ENCODE measurements around the gene AMZ1.

The AMZ1 gene

DNA sequence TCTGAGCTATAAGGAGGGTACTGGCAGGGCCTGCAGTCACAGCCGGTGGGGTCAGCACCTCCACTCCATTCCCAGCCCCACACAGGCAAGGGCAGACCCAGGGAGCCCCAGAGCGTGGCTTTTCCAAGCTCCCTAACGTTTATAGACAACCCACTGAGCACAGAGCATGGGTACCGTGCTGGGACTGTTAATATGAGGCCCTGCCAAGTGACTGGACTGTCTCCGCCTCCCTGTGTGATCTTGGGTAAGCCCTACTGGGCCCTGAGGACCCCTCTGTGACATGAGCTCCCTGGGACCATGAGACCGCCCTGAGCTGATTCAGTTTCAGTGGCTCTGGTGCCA, 43.8 kb upstream of the AMZ1 start:
- Histone ChIP-seq H3K4me1 (ENCODE audit: control insufficient read depth, insufficient read depth, low read length) (peaks cover 29% of the 10 kb centered on the region), H3K4me3 (ENCODE audit: low read length) (no peak overlapping the region), H3K9me3 (ENCODE audit: control insufficient read depth, insufficient read depth, low read length) (no peaks in the 10 kb centered on the region), H3K36me3 (ENCODE audit: control insufficient read depth, insufficient read depth, low read length) (peaks cover 21% of the 10 kb centered on the region), H3K27me3 (ENCODE audit: control insufficient read depth, insufficient read depth, low read length) (no peaks in the 10 kb centered on the region), H3K27ac (ENCODE audit: low read length) (no peak overlapping the region)
- no CpG with 5 or more reads among the region's 6 CpGs for WGBS (ENCODE audit: insufficient coverage, insufficient read length)
- no peak for DNase-seq (ENCODE audit: low read depth, low spot score)

DNA sequence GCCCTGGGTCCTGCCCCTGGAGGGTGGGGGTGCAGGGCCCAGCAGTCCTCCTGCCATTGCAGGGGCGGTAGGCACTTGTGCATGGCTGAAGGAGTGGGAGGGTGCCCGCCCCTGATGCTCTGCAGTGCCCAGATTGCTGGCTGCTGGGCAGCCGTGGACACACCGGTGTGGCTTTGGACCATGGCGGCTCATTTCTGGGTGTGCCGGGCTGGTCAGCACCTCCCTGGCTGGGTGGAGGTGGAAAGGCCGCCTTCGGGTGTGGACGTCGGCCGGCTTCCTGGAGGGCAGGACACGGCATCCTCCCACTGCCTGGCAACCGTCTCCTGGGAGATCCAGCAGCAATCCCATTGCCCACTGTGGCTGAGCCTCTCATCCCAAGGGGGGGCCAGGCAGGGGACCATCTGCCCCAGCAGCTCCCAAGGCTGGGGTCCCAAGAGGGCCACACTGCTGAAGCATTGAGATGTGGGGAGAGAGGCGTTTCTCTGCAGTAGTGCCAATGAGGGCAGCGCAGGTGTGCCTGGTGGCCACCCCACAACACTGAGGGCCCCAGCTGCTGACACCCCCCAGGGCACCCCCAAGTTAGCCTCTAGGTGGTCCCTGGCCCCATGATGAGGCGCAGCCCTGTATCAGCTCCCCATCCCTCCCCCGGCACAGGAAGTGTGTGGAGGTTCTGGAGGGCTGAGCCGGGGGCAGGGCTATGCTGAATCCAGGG, 43.3 kb upstream of the AMZ1 start:
- H3K4me3 ChIP-seq (ENCODE audit: low read length) = no peak overlapping the region
- peaks cover 24% of the 10 kb centered on the region for H3K36me3 ChIP-seq (ENCODE audit: control insufficient read depth, insufficient read depth, low read length)
- peaks cover 29% of the 10 kb centered on the region for H3K4me1 ChIP-seq (ENCODE audit: control insufficient read depth, insufficient read depth, low read length)
- H3K9me3 ChIP-seq (ENCODE audit: control insufficient read depth, insufficient read depth, low read length) = no peaks in the 10 kb centered on the region
- DNase-seq (ENCODE audit: low read depth, low spot score) = no peak
- no CpG with 5 or more reads among the region's 18 CpGs for WGBS (ENCODE audit: insufficient coverage, insufficient read length)
- H3K27me3 ChIP-seq (ENCODE audit: control insufficient read depth, insufficient read depth, low read length) = no peaks in the 10 kb centered on the region
- H3K27ac ChIP-seq (ENCODE audit: low read length) = no peak overlapping the region

DNA sequence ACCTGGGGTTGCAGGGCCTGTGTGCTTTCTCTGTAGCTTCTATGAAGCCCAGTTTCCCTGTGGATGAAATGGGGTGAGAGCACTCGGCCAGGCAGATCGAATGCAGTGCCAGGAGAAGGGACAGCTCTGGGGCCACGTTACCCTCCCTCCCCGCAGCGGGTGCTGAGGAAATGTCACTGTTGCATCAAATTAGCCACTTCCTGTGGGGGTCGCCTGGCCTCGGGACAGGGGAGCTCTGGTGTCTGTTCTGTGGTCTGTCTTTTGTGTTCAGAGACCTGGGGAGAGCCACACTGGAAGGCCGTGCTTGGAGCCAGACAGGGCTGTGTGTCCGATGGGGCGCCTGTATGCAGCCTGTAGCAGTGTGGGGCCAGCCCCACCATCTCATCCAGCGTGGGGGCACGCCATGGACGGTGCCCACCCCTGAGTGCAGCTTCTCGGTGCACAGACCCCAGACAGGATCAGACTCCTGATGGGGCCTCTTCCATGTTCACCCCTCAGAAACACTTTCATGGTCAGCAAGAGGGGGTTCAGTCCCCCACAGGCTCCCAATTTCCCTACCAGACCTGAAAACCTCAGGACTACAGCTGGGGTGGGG, 42.6 kb upstream of the AMZ1 start:
- Histone ChIP-seq H3K9me3 (ENCODE audit: control insufficient read depth, insufficient read depth, low read length) (no peaks in the 10 kb centered on the region), H3K4me3 (ENCODE audit: low read length) (no peak overlapping the region), H3K4me1 (ENCODE audit: control insufficient read depth, insufficient read depth, low read length) (peaks cover 27% of the 10 kb centered on the region), H3K27ac (ENCODE audit: low read length) (no peak overlapping the region), H3K27me3 (ENCODE audit: control insufficient read depth, insufficient read depth, low read length) (no peaks in the 10 kb centered on the region), H3K36me3 (ENCODE audit: control insufficient read depth, insufficient read depth, low read length) (peaks cover 24% of the 10 kb centered on the region)
- no peak for DNase-seq (ENCODE audit: low read depth, low spot score)
- no CpG with 5 or more reads among the region's 14 CpGs for WGBS (ENCODE audit: insufficient coverage, insufficient read length)

GRCh38 chr7:2646336-2646679, 41.7 kb upstream of the AMZ1 start:
- DNase-seq (ENCODE audit: low read depth, low spot score) = no peak
- H3K9me3 ChIP-seq (ENCODE audit: control insufficient read depth, insufficient read depth, low read length) = no peaks in the 10 kb centered on the region
- H3K27ac ChIP-seq (ENCODE audit: low read length) = no peak overlapping the region
- H3K4me1 ChIP-seq (ENCODE audit: control insufficient read depth, insufficient read depth, low read length) = peaks cover 22% of the 10 kb centered on the region
- no peaks in the 10 kb centered on the region for H3K27me3 ChIP-seq (ENCODE audit: control insufficient read depth, insufficient read depth, low read length)
- peaks cover 24% of the 10 kb centered on the region for H3K36me3 ChIP-seq (ENCODE audit: control insufficient read depth, insufficient read depth, low read length)
- H3K4me3 ChIP-seq (ENCODE audit: low read length) = no peak overlapping the region
- no CpG with 5 or more reads among the region's 10 CpGs for WGBS (ENCODE audit: insufficient coverage, insufficient read length)

- peaks cover 28% of the 10 kb centered on the region for H3K36me3 ChIP-seq (ENCODE audit: control insufficient read depth, insufficient read depth, low read length)
- H3K4me3 ChIP-seq (ENCODE audit: low read length) = no peak overlapping the region
- no CpG with 5 or more reads among the region's 73 CpGs for WGBS (ENCODE audit: insufficient coverage, insufficient read length)
- no peak for DNase-seq (ENCODE audit: low read depth, low spot score)
- no peaks in the 10 kb centered on the region for H3K27me3 ChIP-seq (ENCODE audit: control insufficient read depth, insufficient read depth, low read length)
- peaks cover 19% of the 10 kb centered on the region for H3K4me1 ChIP-seq (ENCODE audit: control insufficient read depth, insufficient read depth, low read length)
- no peak overlapping the region for H3K27ac ChIP-seq (ENCODE audit: low read length)
- no peaks in the 10 kb centered on the region for H3K9me3 ChIP-seq (ENCODE audit: control insufficient read depth, insufficient read depth, low read length)
These were observed 41.1 kb upstream of the AMZ1 start for GRCh38 chr7:2646680-2647571.

DNA sequence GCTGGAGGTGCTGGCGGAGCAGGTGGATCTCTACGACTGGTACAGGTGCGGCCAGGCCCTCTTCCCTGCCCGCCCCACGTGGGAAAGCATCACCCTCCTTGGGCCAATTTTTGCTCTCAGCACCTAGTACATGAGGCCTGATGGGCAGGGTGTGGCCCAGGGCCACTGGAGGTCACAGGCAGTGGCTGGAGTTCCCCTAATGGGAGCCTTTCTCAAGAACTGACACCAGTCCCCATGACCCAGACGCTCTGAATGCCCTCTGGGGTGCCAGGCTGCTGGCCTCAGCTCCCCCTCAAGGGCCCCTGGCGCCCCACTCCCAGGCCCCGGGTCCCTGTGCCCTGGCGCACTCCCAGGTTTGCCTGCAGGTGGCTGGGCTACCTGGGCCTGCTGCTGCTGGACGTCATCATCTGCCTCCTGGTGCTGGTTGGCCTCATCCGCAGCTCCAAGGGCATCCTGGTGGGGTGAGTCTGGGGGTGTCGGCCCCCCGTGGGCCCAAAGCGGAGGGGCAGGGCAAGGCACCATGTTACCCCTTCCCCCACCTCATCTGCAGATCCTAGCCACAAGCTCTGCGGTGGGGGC, 40.3 kb upstream of the AMZ1 start:
- Histone ChIP-seq H3K9me3 (ENCODE audit: control insufficient read depth, insufficient read depth, low read length) (no peaks in the 10 kb centered on the region), H3K4me1 (ENCODE audit: control insufficient read depth, insufficient read depth, low read length) (peaks cover 19% of the 10 kb centered on the region), H3K27me3 (ENCODE audit: control insufficient read depth, insufficient read depth, low read length) (no peaks in the 10 kb centered on the region), H3K36me3 (ENCODE audit: control insufficient read depth, insufficient read depth, low read length) (peaks cover 29% of the 10 kb centered on the region), H3K27ac (ENCODE audit: low read length) (no peak overlapping the region), H3K4me3 (ENCODE audit: low read length) (no peak overlapping the region)
- WGBS (ENCODE audit: insufficient coverage, insufficient read length) = no CpG with 5 or more reads among the region's 15 CpGs
- DNase-seq (ENCODE audit: low read depth, low spot score) = no peak

GRCh38 chr7:2649139-2649838, 38.7 kb upstream of the AMZ1 start:
- no peak overlapping the region for H3K4me3 ChIP-seq (ENCODE audit: low read length)
- H3K9me3 ChIP-seq (ENCODE audit: control insufficient read depth, insufficient read depth, low read length) = no peaks in the 10 kb centered on the region
- WGBS (ENCODE audit: insufficient coverage, insufficient read length) = no CpG with 5 or more reads among the region's 18 CpGs
- peaks cover 25% of the 10 kb centered on the region for H3K36me3 ChIP-seq (ENCODE audit: control insufficient read depth, insufficient read depth, low read length)
- no peaks in the 10 kb centered on the region for H3K27me3 ChIP-seq (ENCODE audit: control insufficient read depth, insufficient read depth, low read length)
- peaks cover 10% of the 10 kb centered on the region for H3K4me1 ChIP-seq (ENCODE audit: control insufficient read depth, insufficient read depth, low read length)
- no peak for DNase-seq (ENCODE audit: low read depth, low spot score)
- no peak overlapping the region for H3K27ac ChIP-seq (ENCODE audit: low read length)

DNA sequence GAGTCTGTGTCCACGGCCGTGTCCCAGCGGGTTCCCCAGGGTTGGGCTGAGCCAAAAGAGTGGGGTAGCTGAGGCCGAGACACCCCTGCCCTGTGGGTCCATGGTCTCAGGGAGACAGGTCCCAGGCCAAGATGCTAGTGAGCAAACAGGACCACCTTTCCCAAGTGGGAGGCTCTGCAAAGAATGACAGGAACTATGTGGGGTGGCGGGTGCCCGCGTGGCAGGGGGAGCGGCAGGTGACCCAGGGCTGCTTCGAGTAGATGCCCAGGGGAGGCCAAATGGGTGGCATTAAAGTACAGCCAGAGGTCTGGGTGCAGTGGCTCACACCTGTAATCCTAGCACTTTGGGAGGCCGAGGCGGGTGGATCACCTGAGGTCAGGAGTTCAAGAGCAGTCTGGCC, 38.0 kb upstream of the AMZ1 start:
- no peak overlapping the region for H3K27ac ChIP-seq (ENCODE audit: low read length)
- no peak for DNase-seq (ENCODE audit: low read depth, low spot score)
- peaks cover 6% of the 10 kb centered on the region for H3K4me1 ChIP-seq (ENCODE audit: control insufficient read depth, insufficient read depth, low read length)
- H3K4me3 ChIP-seq (ENCODE audit: low read length) = no peak overlapping the region
- H3K9me3 ChIP-seq (ENCODE audit: control insufficient read depth, insufficient read depth, low read length) = no peaks in the 10 kb centered on the region
- WGBS (ENCODE audit: insufficient coverage, insufficient read length) = no CpG with 5 or more reads among the region's 11 CpGs
- peaks cover 25% of the 10 kb centered on the region for H3K36me3 ChIP-seq (ENCODE audit: control insufficient read depth, insufficient read depth, low read length)
- H3K27me3 ChIP-seq (ENCODE audit: control insufficient read depth, insufficient read depth, low read length) = no peaks in the 10 kb centered on the region

GRCh38 chr7:2650451-2650850, 37.6 kb upstream of the AMZ1 start:
- Histone ChIP-seq H3K4me1 (ENCODE audit: control insufficient read depth, insufficient read depth, low read length) (peaks cover 6% of the 10 kb centered on the region), H3K27ac (ENCODE audit: low read length) (no peak overlapping the region), H3K36me3 (ENCODE audit: control insufficient read depth, insufficient read depth, low read length) (peaks cover 25% of the 10 kb centered on the region), H3K4me3 (ENCODE audit: low read length) (no peak overlapping the region), H3K27me3 (ENCODE audit: control insufficient read depth, insufficient read depth, low read length) (no peaks in the 10 kb centered on the region), H3K9me3 (ENCODE audit: control insufficient read depth, insufficient read depth, low read length) (no peaks in the 10 kb centered on the region)
- WGBS (ENCODE audit: insufficient coverage, insufficient read length) = no CpG with 5 or more reads among the region's 8 CpGs
- no peak for DNase-seq (ENCODE audit: low read depth, low spot score)

DNA sequence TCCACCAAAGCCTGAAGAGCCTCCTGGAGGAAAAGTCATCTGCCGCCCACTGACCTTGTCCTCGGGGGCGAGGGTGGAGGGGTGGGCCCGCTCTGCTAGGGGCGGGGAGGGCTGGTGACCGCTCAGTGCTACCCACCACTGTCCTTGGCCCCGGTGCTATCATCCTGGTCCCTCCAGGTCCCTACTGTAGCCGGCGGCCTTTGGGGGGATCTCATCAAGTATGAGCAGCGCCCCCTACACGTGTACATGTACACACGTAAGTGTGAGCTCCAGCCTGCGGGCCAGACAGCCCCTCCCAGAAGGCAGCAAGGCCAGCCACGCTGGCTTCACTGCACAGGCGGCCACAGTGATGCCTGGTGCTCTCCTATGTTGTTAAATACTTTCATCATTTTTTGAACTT, 36.7 kb upstream of the AMZ1 start:
- DNase-seq (ENCODE audit: low read depth, low spot score) = no peak
- Histone ChIP-seq H3K9me3 (ENCODE audit: control insufficient read depth, insufficient read depth, low read length) (no peaks in the 10 kb centered on the region), H3K27me3 (ENCODE audit: control insufficient read depth, insufficient read depth, low read length) (no peaks in the 10 kb centered on the region), H3K27ac (ENCODE audit: low read length) (no peak overlapping the region), H3K4me3 (ENCODE audit: low read length) (no peak overlapping the region), H3K4me1 (ENCODE audit: control insufficient read depth, insufficient read depth, low read length) (peaks cover 6% of the 10 kb centered on the region), H3K36me3 (ENCODE audit: control insufficient read depth, insufficient read depth, low read length) (peaks cover 30% of the 10 kb centered on the region)
- no CpG with 5 or more reads among the region's 15 CpGs for WGBS (ENCODE audit: insufficient coverage, insufficient read length)
